Esophagus muscularis mucosa (tissue), 4 donors: Measurements from ENCODE around the gene OR5M10. TPM values are rescaled to one million over a fixed set of nuclear protein-coding genes. Genes with fewer than 3 reads are reported as not detected.

ENCODE experiments used
- total RNA-seq, 4 donors: library from RNA; depleted of rRNA; stranded (reverse); fragments of >200 nt; gene quantifications; one replicate each; pipeline versions ENCODE4 v1.1.0 to v1.2.1, GENCODE V29; 2016

OR5M10 gene
- total RNA-seq, 4 donors from 2014 or later: not detected

Other genes with a start within 250 kb of the OR5M10 start
- gene OR8K1, start 231.7 kb downstream of the OR5M10 start, total RNA-seq: not detected
- not detected for gene OR8J1, start 223.4 kb downstream of the OR5M10 start, total RNA-seq
- gene OR8U1, start 202.1 kb downstream of the OR5M10 start, total RNA-seq: not detected
- gene OR5AL1, start 165.0 kb downstream of the OR5M10 start, total RNA-seq: not detected
- gene OR5M3, start 104.4 kb downstream of the OR5M10 start, total RNA-seq: not detected
- gene OR5M8, start 86.4 kb downstream of the OR5M10 start, total RNA-seq: not detected
- not detected for gene OR5M11, start 34.5 kb downstream of the OR5M10 start, total RNA-seq
- gene OR5M1, start 37.2 kb upstream of the OR5M10 start, total RNA-seq: not detected
- gene OR5AP2, start 64.7 kb upstream of the OR5M10 start, total RNA-seq: not detected
- not detected for gene OR5AR1, start 86.0 kb upstream of the OR5M10 start, total RNA-seq
- not detected for gene OR9G1, start 121.4 kb upstream of the OR5M10 start, total RNA-seq
- gene OR9G4, start 171.0 kb upstream of the OR5M10 start, total RNA-seq: not detected